Muscle of leg (tissue), 9 donors: ENCODE data around the gene NAPSA. TPM values are rescaled to one million over a fixed set of nuclear protein-coding genes. Genes with fewer than 3 reads are reported as not detected.

Experiments
- polyA plus RNA-seq, 8 donors: library from polyadenylated mRNA; unstranded; fragments of 120-200 nt; gene quantifications; one replicate each; pipeline versions ENCODE4 v1.2.1 to v1.2.3, GENCODE V29; 2013; ENCODE audit warnings: inconsistent platforms in 1 of 8, low replicate concordance in 1 of 8; ENCODE audit not compliant: insufficient read length in 8 of 8, insufficient read depth in 1 of 8
- total RNA-seq: library from RNA; stranded (reverse); fragments of 120-200 nt; gene quantifications from one replicate; pipeline ENCODE4 v1.2.4, GENCODE V29; 2013

The NAPSA gene
- total and polyA plus RNA-seq, 9 donors, result 0.29 to 1.7 (median 0.56) TPM

Other genes with a start within 250 kb of the NAPSA start
- not detected for gene IZUMO2, start 202.4 kb downstream of the NAPSA start, total RNA-seq
- under 1 TPM in 2 of 8 donors, not detected in 6; 0.16 to 0.34 TPM for gene IZUMO2, start 202.4 kb downstream of the NAPSA start, polyA plus RNA-seq
- 11.3 TPM for gene MYH14, start 162.0 kb downstream of the NAPSA start, total RNA-seq
- 10 to 100 TPM; 17.8 to 49.7 (median 36.6) TPM for gene MYH14, start 162.0 kb downstream of the NAPSA start, polyA plus RNA-seq
- 0.13 TPM for gene KCNC3, start 36.3 kb downstream of the NAPSA start, total RNA-seq
- 1 to 10 TPM in 4 of 8 donors, under 1 TPM in 4; 0.58 to 1.9 (median 1.0) TPM for gene KCNC3, start 36.3 kb downstream of the NAPSA start, polyA plus RNA-seq
- 22.4 TPM for gene NR1H2, start 10.8 kb upstream of the NAPSA start, total RNA-seq
- gene NR1H2, start 10.8 kb upstream of the NAPSA start, polyA plus RNA-seq, result 10 to 100 TPM; 19.2 to 24.8 (median 21.8) TPM
- 21.7 TPM for gene POLD1, start 18.7 kb upstream of the NAPSA start, total RNA-seq
- 10 to 100 TPM; 17.6 to 26.9 (median 20.0) TPM for gene POLD1, start 18.7 kb upstream of the NAPSA start, polyA plus RNA-seq
- gene SPIB, start 53.3 kb upstream of the NAPSA start, total RNA-seq, result 0.04 TPM
- under 1 TPM; 0.11 to 0.96 (median 0.61) TPM for gene SPIB, start 53.3 kb upstream of the NAPSA start, polyA plus RNA-seq
- 49.8 TPM for gene MYBPC2, start 67.3 kb upstream of the NAPSA start, total RNA-seq
- 10 to 100 TPM; 15.6 to 93.4 (median 65.5) TPM for gene MYBPC2, start 67.3 kb upstream of the NAPSA start, polyA plus RNA-seq
- gene EMC10, start 110.9 kb upstream of the NAPSA start, total RNA-seq, result 84.2 TPM
- 100 to 1,000 TPM in 3 of 8 donors, 10 to 100 TPM in 5; 85.2 to 122 (median 93.8) TPM for gene EMC10, start 110.9 kb upstream of the NAPSA start, polyA plus RNA-seq
- 3.5 TPM for gene GARIN5A, start 111.2 kb upstream of the NAPSA start, total RNA-seq
- 1 to 10 TPM; 3.3 to 6.2 (median 4.5) TPM for gene GARIN5A, start 111.2 kb upstream of the NAPSA start, polyA plus RNA-seq
- 16.2 TPM for gene JOSD2, start 145.6 kb upstream of the NAPSA start, total RNA-seq
- 10 to 100 TPM; 21.6 to 31.6 (median 26.5) TPM for gene JOSD2, start 145.6 kb upstream of the NAPSA start, polyA plus RNA-seq
- not detected for gene ASPDH, start 148.3 kb upstream of the NAPSA start, total RNA-seq
- 1 to 10 TPM in 1 of 8 donors, under 1 TPM in 7; 0.27 to 1.2 (median 0.64) TPM for gene ASPDH, start 148.3 kb upstream of the NAPSA start, polyA plus RNA-seq
- 5.7 TPM for gene LRRC4B, start 202.8 kb upstream of the NAPSA start, total RNA-seq
- gene LRRC4B, start 202.8 kb upstream of the NAPSA start, polyA plus RNA-seq, result 10 to 100 TPM in 6 of 8 donors, 1 to 10 TPM in 2; 7.3 to 16.1 (median 12.8) TPM